H9 (cell line): Measurements from ENCODE around the gene LPO. TPM values are rescaled to one million over a fixed set of nuclear protein-coding genes. Genes with fewer than 3 reads are reported as not detected.
A peak's percentile ranks its signal among the peaks of the same experiment; 100 is the strongest.

Experiments
- DNase-seq: peaks from one replicate; pipeline ENCODE4 v3.0.0-alpha.2; 2017
- H2AFZ ChIP-seq: one replicate; pipeline ENCODE4 v1.6.1; 2013; ENCODE audit warnings: mild to moderate bottlenecking, low read length, control low read depth, moderate library complexity
- H2AK5ac ChIP-seq: 2 replicates; pipeline ENCODE4 v1.6.1; 2013; ENCODE audit warnings: low read length, control low read depth, mixed read lengths; ENCODE audit not compliant: insufficient read length
- H2BK120ac ChIP-seq: one replicate; pipeline ENCODE4 v1.6.1; 2013; ENCODE audit warnings: low read depth, mild to moderate bottlenecking, low read length, control low read depth, inconsistent platforms; ENCODE audit not compliant: poor library complexity, severe bottlenecking
- H2BK12ac ChIP-seq: 2 replicates; pipeline ENCODE4 v1.6.1; 2013; ENCODE audit warnings: low read length, control low read depth, mixed read lengths, low read depth; ENCODE audit not compliant: insufficient read length
- H2BK15ac ChIP-seq: 2 replicates; pipeline ENCODE4 v1.6.1; 2013; ENCODE audit warnings: low read depth, low read length, control low read depth
- H2BK20ac ChIP-seq: one replicate; pipeline ENCODE4 v1.6.1; 2013; ENCODE audit warnings: low read depth, mild to moderate bottlenecking, low read length, control low read depth, inconsistent platforms; ENCODE audit not compliant: poor library complexity, severe bottlenecking
- H2BK5ac ChIP-seq: 2 replicates; pipeline ENCODE4 v1.6.1; 2013; ENCODE audit warnings: low read length, control low read depth, mixed read lengths; ENCODE audit not compliant: insufficient read length
- H3K14ac ChIP-seq: 2 replicates; pipeline ENCODE4 v1.6.1; 2013; ENCODE audit warnings: low read length, control low read depth; ENCODE audit not compliant: insufficient read depth
- H3K18ac ChIP-seq: 2 replicates; pipeline ENCODE4 v1.6.1; 2013; ENCODE audit warnings: low read depth, mild to moderate bottlenecking, mixed read lengths, low read length, control low read depth; ENCODE audit not compliant: insufficient read length
- H3K23ac ChIP-seq: 2 replicates; pipeline ENCODE4 v1.6.1; 2013; ENCODE audit warnings: low read length, control low read depth, mixed read lengths, low read depth; ENCODE audit not compliant: insufficient read length
- H3K23me2 ChIP-seq: 2 replicates; pipeline ENCODE4 v1.6.1; 2013; ENCODE audit warnings: low read depth, mild to moderate bottlenecking, mixed read lengths, low read length, control low read depth; ENCODE audit not compliant: insufficient read length, poor library complexity, severe bottlenecking
- H3K27ac ChIP-seq: 2 replicates; pipeline ENCODE4 v1.5.1; 2013; ENCODE audit warnings: low read length, control low read depth, mixed read lengths, low read depth; ENCODE audit not compliant: insufficient read length
- H3K27me3 ChIP-seq: 2 replicates; pipeline ENCODE4 v1.6.1; 2013; ENCODE audit warnings: low read length, control low read depth, inconsistent platforms; ENCODE audit not compliant: insufficient read depth
- H3K4ac ChIP-seq: 2 replicates; pipeline ENCODE4 v1.6.1; 2013; ENCODE audit warnings: low read depth, mild to moderate bottlenecking, control low read depth, inconsistent platforms, low read length, moderate library complexity
- H3K4me1 ChIP-seq: 2 replicates; pipeline ENCODE4 v1.6.1; 2013; ENCODE audit warnings: low read length, control low read depth, inconsistent platforms; ENCODE audit not compliant: insufficient read depth
- H3K4me2 ChIP-seq: 2 replicates; pipeline ENCODE4 v1.6.1; 2013; ENCODE audit warnings: low read length, control low read depth, mixed read lengths; ENCODE audit not compliant: insufficient read length, insufficient read depth
- H3K56ac ChIP-seq: 2 replicates; pipeline ENCODE4 v1.6.1; 2013; ENCODE audit warnings: low read depth, mild to moderate bottlenecking, mixed read lengths, low read length, control low read depth; ENCODE audit not compliant: insufficient read length
- H3K79me1 ChIP-seq: 2 replicates; pipeline ENCODE4 v1.6.1; 2013; ENCODE audit warnings: low read depth, mild to moderate bottlenecking, moderate library complexity, low read length, control low read depth, inconsistent platforms; ENCODE audit not compliant: insufficient read depth, poor library complexity, severe bottlenecking
- H3K79me2 ChIP-seq: 2 replicates; pipeline ENCODE4 v1.6.1; 2013; ENCODE audit warnings: low read length, control low read depth, inconsistent platforms; ENCODE audit not compliant: insufficient read depth
- H3K9ac ChIP-seq: 2 replicates; pipeline ENCODE4 v1.6.1; 2013; ENCODE audit warnings: low read length, control low read depth, mixed read lengths; ENCODE audit not compliant: insufficient read length; ENCODE audit errors: extremely low read depth
- H3K9me3 ChIP-seq: one replicate; pipeline ENCODE4 v1.6.1; 2013; ENCODE audit warnings: low read depth, low read length, inconsistent platforms; ENCODE audit not compliant: control insufficient read depth
- H3T11ph ChIP-seq: one replicate; pipeline ENCODE4 v1.6.1; 2013; ENCODE audit warnings: mild to moderate bottlenecking, low read length, control low read depth, inconsistent platforms
- H4K20me1 ChIP-seq: one replicate; pipeline ENCODE4 v1.6.1; 2013; ENCODE audit not compliant: control insufficient read depth, insufficient read length, insufficient read depth
- H4K5ac ChIP-seq: 2 replicates; pipeline ENCODE4 v1.6.1; 2013; ENCODE audit warnings: low read depth, mild to moderate bottlenecking, mixed read lengths, low read length, control low read depth; ENCODE audit not compliant: insufficient read length
- H4K8ac ChIP-seq: replicated peaks from 2 replicates; pipeline ENCODE4 v1.6.1; 2013; ENCODE audit warnings: low read length, control low read depth, mixed read lengths, low read depth; ENCODE audit not compliant: insufficient read length
- H4K91ac ChIP-seq: 2 replicates; pipeline ENCODE4 v1.6.1; 2013; ENCODE audit warnings: low read depth, mild to moderate bottlenecking, moderate library complexity, mixed read lengths, low read length, control low read depth; ENCODE audit not compliant: insufficient read length
- H3K27ac Mint-ChIP-seq, 3 experiments: 2 replicates in 2 of 3; 3 replicates in 1 of 3; pipeline ENCODE4 v1.8.0; 2020 to 2021; ENCODE audit warnings: mixed read lengths in 3 of 3, mild to moderate bottlenecking in 1 of 3, moderate library complexity in 1 of 3
- H3K27me3 Mint-ChIP-seq: 2 replicates; pipeline ENCODE4 v1.8.0; 2021; ENCODE audit warnings: low read depth, mild to moderate bottlenecking, moderate library complexity, mixed read lengths
- H3K36me3 Mint-ChIP-seq, 3 experiments: 2 replicates in 2 of 3; 3 replicates in 1 of 3; pipeline ENCODE4 v1.8.0; 2020 to 2021; ENCODE audit warnings: low read depth in 3 of 3, mixed read lengths in 3 of 3; ENCODE audit not compliant: insufficient read depth in 1 of 3
- H3K4me1 Mint-ChIP-seq, 2 experiments: 2 replicates each; pipeline ENCODE4 v1.8.0; 2020; ENCODE audit warnings: mixed read lengths in 2 of 2
- H3K4me3 Mint-ChIP-seq, 2 experiments: 2 replicates in 1 of 2; 3 replicates in 1 of 2; pipeline ENCODE4 v1.8.0; 2020 to 2021; ENCODE audit warnings: mild to moderate bottlenecking in 2 of 2, mixed read lengths in 2 of 2, moderate library complexity in 1 of 2
- H3K9me3 Mint-ChIP-seq, 2 experiments: 2 replicates in 1 of 2; 3 replicates in 1 of 2; pipeline ENCODE4 v1.8.0; 2020; ENCODE audit warnings: mild to moderate bottlenecking in 2 of 2, mixed read lengths in 2 of 2, moderate library complexity in 1 of 2
- WGBS: extraction: QIAGEN DNeasy Blood & Tissue Kit; methylation state at CpG from one replicate; pipeline ENCODE4 v1.1.7; 2013; ENCODE audit warnings: missing lambda C conversion rate, low lambda C conversion rate, mixed read lengths; ENCODE audit not compliant: insufficient read length; ENCODE audit errors: extremely low coverage; 5-methylcytosine and 5-hydroxymethylcytosine counted together
- total RNA-seq: library from RNA; stranded (reverse); gene quantifications from 2 replicates; pipeline ENCODE4 v1.2.1, GENCODE V29; 2021
- TF ChIP-seq, protein P1 (sequence below): fragments of 200-600 bp; sonication (generic); conservative IDR thresholded peaks from 3 replicates; pipeline ENCODE4 v1.8.0; 2021; ENCODE audit warnings: antibody characterized with exemption, mild to moderate bottlenecking

The LPO gene
- total RNA-seq, 1 experiment from 2014 or later: 0.17 TPM

DNA sequence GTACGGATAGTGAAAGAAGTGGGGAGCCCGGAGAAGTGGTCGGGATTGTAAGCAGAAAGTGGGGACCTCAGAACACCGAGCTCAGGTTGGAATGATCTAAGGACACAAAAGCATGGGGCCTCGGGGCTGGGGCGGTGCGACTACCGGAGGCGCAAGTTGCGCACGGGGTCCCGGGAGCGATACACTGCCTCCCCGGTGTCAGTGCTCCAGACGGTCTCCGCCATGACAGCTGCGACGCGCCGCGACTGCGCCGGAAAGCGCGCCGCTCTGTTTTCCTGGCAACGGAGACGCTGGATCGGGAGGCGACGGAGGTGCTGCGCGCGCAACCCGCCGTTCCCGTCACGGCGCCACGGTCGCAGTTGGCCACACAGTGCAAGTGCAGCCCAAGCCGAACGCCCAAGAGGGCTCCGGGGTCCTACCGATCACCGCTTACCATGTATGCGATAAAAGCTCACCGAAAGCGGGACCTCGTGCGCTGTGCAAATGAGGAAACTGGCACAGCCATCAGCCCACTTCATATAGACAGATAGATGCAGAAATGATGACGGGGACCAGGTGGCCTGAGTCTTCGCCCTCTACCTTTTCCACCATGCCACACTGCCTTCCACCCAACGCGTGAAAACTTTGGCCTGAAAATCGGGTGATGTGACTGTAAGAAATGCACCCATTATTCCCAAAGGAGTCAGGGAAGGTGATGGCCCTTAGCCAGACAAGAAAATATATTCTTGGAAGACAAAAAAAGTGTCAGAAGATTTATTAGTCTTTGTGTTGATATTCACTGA is 19.2 kb upstream of the LPO start, which contains the start of gene MKS1:
Gene MKS1 (minus strand): TSS at position 249 of the 782 bp plus-strand sequence. CDS start 25 bp downstream, at position 224.
- H3K4me3 Mint-ChIP-seq: peak within 1 kb of the TSS; percentile 94 to 97
- Histone ChIP-seq H4K5ac (peak within 1 kb of the TSS; percentile 81), H4K91ac (no peak within 1 kb of the TSS), H3K23ac (no peak within 1 kb of the TSS), H2AFZ (no peak within 1 kb of the TSS), H3K4me2 (peak within 1 kb of the TSS; percentile 94), H3K4ac (no peak within 1 kb of the TSS), H3K4me1 (no peaks in the 10 kb centered on the region), H2BK120ac (no peak within 1 kb of the TSS), H2BK15ac (no peak within 1 kb of the TSS; the same call in 1 of the 2 replicates), H3K27me3 (no peaks in the 10 kb centered on the region), H3K14ac (peak within 1 kb of the TSS; percentile 56), H2BK20ac (no peak within 1 kb of the TSS), H3K18ac (peak within 1 kb of the TSS; percentile 38), H3K27ac (no peak within 1 kb of the TSS), H3K9me3 (no peaks in the 10 kb centered on the region), H4K8ac (peak within 1 kb of the TSS; percentile 26), H2AK5ac (no peak within 1 kb of the TSS), H3K56ac (peak within 1 kb of the TSS; percentile 26), H4K20me1 (no peaks in the 10 kb centered on the region), H3K79me1 (no peaks in the 10 kb centered on the region), H3T11ph (no peak within 1 kb of the TSS), H3K79me2 (no peaks in the 10 kb centered on the region), H3K9ac (peak within 1 kb of the TSS; percentile 47), H2BK5ac (no peak within 1 kb of the TSS), H2BK12ac (no peak within 1 kb of the TSS), H3K23me2 (peaks cover 7% of the 10 kb centered on the region)
- TF ChIP-seq, protein P1, sequence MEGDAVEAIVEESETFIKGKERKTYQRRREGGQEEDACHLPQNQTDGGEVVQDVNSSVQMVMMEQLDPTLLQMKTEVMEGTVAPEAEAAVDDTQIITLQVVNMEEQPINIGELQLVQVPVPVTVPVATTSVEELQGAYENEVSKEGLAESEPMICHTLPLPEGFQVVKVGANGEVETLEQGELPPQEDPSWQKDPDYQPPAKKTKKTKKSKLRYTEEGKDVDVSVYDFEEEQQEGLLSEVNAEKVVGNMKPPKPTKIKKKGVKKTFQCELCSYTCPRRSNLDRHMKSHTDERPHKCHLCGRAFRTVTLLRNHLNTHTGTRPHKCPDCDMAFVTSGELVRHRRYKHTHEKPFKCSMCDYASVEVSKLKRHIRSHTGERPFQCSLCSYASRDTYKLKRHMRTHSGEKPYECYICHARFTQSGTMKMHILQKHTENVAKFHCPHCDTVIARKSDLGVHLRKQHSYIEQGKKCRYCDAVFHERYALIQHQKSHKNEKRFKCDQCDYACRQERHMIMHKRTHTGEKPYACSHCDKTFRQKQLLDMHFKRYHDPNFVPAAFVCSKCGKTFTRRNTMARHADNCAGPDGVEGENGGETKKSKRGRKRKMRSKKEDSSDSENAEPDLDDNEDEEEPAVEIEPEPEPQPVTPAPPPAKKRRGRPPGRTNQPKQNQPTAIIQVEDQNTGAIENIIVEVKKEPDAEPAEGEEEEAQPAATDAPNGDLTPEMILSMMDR: peak; percentile 67
- peak within 1 kb of the TSS; percentile 90 to 92 (median 90) for H3K27ac Mint-ChIP-seq
- H3K27me3 Mint-ChIP-seq: peaks cover 12% of the 10 kb centered on the region; the same call in 1 of the 2 replicates
- peaks cover 0 to 16% (median 11%) of the 10 kb centered on the region in 3 experiments; a peak in 4 of 7 replicates for H3K36me3 Mint-ChIP-seq
- no peaks in the 10 kb centered on the region; a peak in 2 of 5 replicates for H3K9me3 Mint-ChIP-seq
- peaks cover 9 to 13% of the 10 kb centered on the region in 2 experiments for H3K4me1 Mint-ChIP-seq
- WGBS: no CpG with 5 or more reads among the region's 56 CpGs
- peak; percentile 99 for DNase-seq
